ENCODE data around the gene BLNK. TPM values are rescaled to one million over a fixed set of nuclear protein-coding genes. Genes with fewer than 3 reads are reported as not detected.

Gene BLNK
- total RNA-seq, 1 experiment from 2014 or later, result not detected

GRCh38 chr10:96216775-96217174, 54.6 kb downstream of the BLNK start:
- no TSS peak for BruUV-seq (replicated peaks)
- no peak for DNase-seq (ENCODE audit: low spot score)
- H3K36me3 ChIP-seq (ENCODE audit: insufficient read depth, low read length, poor library complexity, severe bottlenecking), result no peaks in the 10 kb centered on the region
- ChIA-PET CTCF (no interaction called here), POLR2A (ENCODE audit: low non-redundant PET) (no interaction called here)
- no peak for TF ChIP-seq CTCF (conservative IDR thresholded peaks at IDR 0.05; ENCODE audit: low read depth, low read length)
- TF ChIP-seq EZH2 (IDR thresholded peaks at IDR 0.05; ENCODE audit: borderline replicate concordance, low read depth, low read length, poor library complexity, severe bottlenecking), result no peak
- no peaks in the 10 kb centered on the region for H3K9me3 ChIP-seq (ENCODE audit: low read depth, low read length, poor library complexity, severe bottlenecking)
- no peak overlapping the region for H3K4me3 ChIP-seq (ENCODE audit: low read depth, low read length, poor library complexity, severe bottlenecking)
- H3K27ac ChIP-seq (ENCODE audit: low read depth, low read length, poor library complexity, severe bottlenecking), result no peak overlapping the region
- intact Hi-C loops (cut with micrococcal nuclease; ENCODE audit: unreplicated experiment), result no loop called here
- H3K27me3 ChIP-seq (replicated peaks; ENCODE audit: insufficient read depth, low read depth, low read length, poor library complexity), result no peaks in the 10 kb centered on the region
- no peaks in the 10 kb centered on the region for H3K4me1 ChIP-seq (ENCODE audit: insufficient read depth, low read length, poor library complexity, severe bottlenecking)

GRCh38 chr10:96212911-96213310, 58.5 kb downstream of the BLNK start:
- Histone ChIP-seq H3K27me3 (replicated peaks; ENCODE audit: insufficient read depth, low read depth, low read length, poor library complexity) (no peaks in the 10 kb centered on the region), H3K27ac (ENCODE audit: low read depth, low read length, poor library complexity, severe bottlenecking) (no peak overlapping the region), H3K36me3 (ENCODE audit: insufficient read depth, low read length, poor library complexity, severe bottlenecking) (no peaks in the 10 kb centered on the region), H3K4me1 (ENCODE audit: insufficient read depth, low read length, poor library complexity, severe bottlenecking) (no peaks in the 10 kb centered on the region), H3K9me3 (ENCODE audit: low read depth, low read length, poor library complexity, severe bottlenecking) (no peaks in the 10 kb centered on the region), H3K4me3 (ENCODE audit: low read depth, low read length, poor library complexity, severe bottlenecking) (no peak overlapping the region)
- intact Hi-C loops (cut with micrococcal nuclease; ENCODE audit: unreplicated experiment), result no loop called here
- CTCF ChIA-PET, result no interaction called here
- TF ChIP-seq EZH2 (IDR thresholded peaks at IDR 0.05; ENCODE audit: borderline replicate concordance, low read depth, low read length, poor library complexity, severe bottlenecking), result no peak
- no peak for TF ChIP-seq CTCF (conservative IDR thresholded peaks at IDR 0.05; ENCODE audit: low read depth, low read length)
- BruUV-seq (replicated peaks), result no TSS peak
- POLR2A ChIA-PET (ENCODE audit: low non-redundant PET), result no interaction called here
- DNase-seq (ENCODE audit: low spot score), result no peak

GRCh38 chr10:96211764-96212163, 59.6 kb downstream of the BLNK start:
- no peak for DNase-seq (ENCODE audit: low spot score)
- H3K4me3 ChIP-seq (ENCODE audit: low read depth, low read length, poor library complexity, severe bottlenecking), result no peak overlapping the region
- CTCF ChIA-PET, result no interaction called here
- no peak overlapping the region for H3K27ac ChIP-seq (ENCODE audit: low read depth, low read length, poor library complexity, severe bottlenecking)
- no peak for TF ChIP-seq EZH2 (IDR thresholded peaks at IDR 0.05; ENCODE audit: borderline replicate concordance, low read depth, low read length, poor library complexity, severe bottlenecking)
- no peak for TF ChIP-seq CTCF (conservative IDR thresholded peaks at IDR 0.05; ENCODE audit: low read depth, low read length)
- no peaks in the 10 kb centered on the region for H3K4me1 ChIP-seq (ENCODE audit: insufficient read depth, low read length, poor library complexity, severe bottlenecking)
- intact Hi-C loops (cut with micrococcal nuclease; ENCODE audit: unreplicated experiment), result no loop called here
- H3K36me3 ChIP-seq (ENCODE audit: insufficient read depth, low read length, poor library complexity, severe bottlenecking), result no peaks in the 10 kb centered on the region
- BruUV-seq (replicated peaks), result no TSS peak
- no peaks in the 10 kb centered on the region for H3K9me3 ChIP-seq (ENCODE audit: low read depth, low read length, poor library complexity, severe bottlenecking)
- H3K27me3 ChIP-seq (replicated peaks; ENCODE audit: insufficient read depth, low read depth, low read length, poor library complexity), result peaks cover 2% of the 10 kb centered on the region
- POLR2A ChIA-PET (ENCODE audit: low non-redundant PET), result no interaction called here

Data from A673 (cell line).